ENCODE measurements around the gene ITIH2. TPM values are rescaled to one million over a fixed set of nuclear protein-coding genes. Genes with fewer than 3 reads are reported as not detected.

Gene ITIH2
- total and polyA plus RNA-seq, 9 of the 15 experiments (the other 6 are each of a cell fraction or from before 2014, with no cell fraction given), result 0.66 TPM; not detected in 8

DNA sequence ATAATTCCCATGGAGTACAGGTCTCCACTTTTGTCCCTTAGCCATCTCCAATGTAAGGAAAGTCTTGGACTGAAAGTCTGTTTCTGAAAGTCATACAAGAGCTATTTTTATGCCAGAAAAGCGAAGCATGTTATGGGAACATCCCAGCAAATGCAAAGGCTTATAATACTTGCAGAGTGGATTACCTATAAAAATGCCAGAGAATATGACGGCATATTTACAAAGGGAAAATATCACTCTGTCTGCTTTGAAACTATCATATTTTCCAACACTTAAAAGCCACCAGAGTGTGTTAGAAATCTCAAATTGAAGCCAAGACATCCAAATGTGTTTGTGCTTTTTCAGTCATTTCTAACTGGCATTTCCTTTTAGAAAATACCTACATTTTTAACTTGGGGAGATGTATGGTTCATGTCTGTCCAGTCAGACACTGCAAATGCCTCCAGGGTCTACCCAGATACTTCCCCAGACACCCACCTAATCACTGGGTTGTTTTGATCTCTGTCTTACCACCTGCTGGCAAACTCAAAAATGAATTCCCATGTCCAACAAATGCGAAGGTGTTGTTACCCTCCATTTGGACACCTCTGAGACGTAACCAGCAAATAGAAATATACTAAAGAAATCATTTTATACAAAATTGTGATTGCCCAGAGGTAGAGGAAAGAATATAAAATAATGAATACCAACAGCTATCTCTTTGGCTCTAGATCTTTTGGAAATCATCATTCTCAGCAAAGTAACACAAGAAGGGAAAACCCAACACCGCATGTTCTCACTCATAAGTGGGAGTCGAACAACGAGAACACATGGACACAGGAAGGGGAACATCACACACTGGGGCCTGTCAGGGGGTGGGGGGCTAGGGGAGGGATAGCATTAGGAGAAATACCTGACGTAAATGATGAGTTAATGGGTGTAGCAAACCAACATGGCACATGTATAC lies 1.2 kb downstream of the ITIH2 start (continued):
- no peak for TF ChIP-seq BRF1 (IDR thresholded peaks at IDR 0.05; ENCODE audit: borderline replicate concordance, extremely low read depth, insufficient read length)

DNA sequence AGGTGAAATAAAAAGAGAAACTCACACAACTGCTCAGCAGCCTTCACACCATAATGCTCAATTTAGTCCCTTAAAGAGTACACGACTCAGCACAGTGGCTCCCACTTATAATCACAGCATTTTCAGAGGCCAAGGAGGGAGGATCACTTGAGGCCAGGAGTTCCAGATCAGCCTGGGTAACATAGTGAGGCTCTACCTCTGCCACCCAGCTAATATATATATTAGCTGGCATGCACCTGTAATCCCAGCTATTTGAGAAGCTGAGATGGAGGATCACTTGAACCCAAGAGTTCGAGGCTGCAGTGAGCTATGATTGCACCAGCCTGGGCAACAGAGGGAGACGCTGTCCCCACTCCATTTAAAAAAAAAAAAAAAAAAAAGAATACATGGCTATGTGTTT lies 2.2 kb downstream of the ITIH2 start:
- no peaks in the 10 kb centered on the region for H3K9me3 ChIP-seq (replicated peaks; ENCODE audit: control insufficient read depth, insufficient read depth, low read depth, low read length)
- FAIRE-seq (no peak), DNase-seq (ENCODE audit: extremely low read depth in 1 of 4, low spot score in 3 of 4) (no peak), ATAC-seq (no peak)
- H4K20me1 ChIP-seq (replicated peaks; ENCODE audit: control insufficient read depth, insufficient read depth, low read length), result no peaks in the 10 kb centered on the region
- H3K4me3 ChIP-seq, result no peak overlapping the region
- in situ Hi-C loops (cut with MboI), result no loop called here
- peaks cover 14 to 17% of the 10 kb centered on the region in 2 experiments; a peak in 3 of 5 replicates for H3K27me3 ChIP-seq (ENCODE audit: control insufficient read depth in 2 of 2, insufficient read depth in 2 of 2, low read length in 2 of 2)
- H3K9ac ChIP-seq (ENCODE audit: insufficient read depth in 1 of 2, low read depth in 2 of 2, low read length in 2 of 2), result no peak overlapping the region
- ChIA-PET POLR2A (no interaction called here), CTCF (ENCODE audit: low intra/inter-chr PET ratio) (no interaction called here)
- H3K4me2 ChIP-seq (ENCODE audit: insufficient read depth, low read length), result no peak overlapping the region
- no peaks in the 10 kb centered on the region for H3K4me1 ChIP-seq (replicated peaks in 1 of 2; ENCODE audit: control insufficient read depth in 2 of 2, insufficient read depth in 2 of 2, low read length in 2 of 2)
- H3K27ac ChIP-seq (ENCODE audit: extremely low read depth, low read depth, low read length), result no peak overlapping the region
- no peaks in the 10 kb centered on the region for H3K9me1 ChIP-seq (ENCODE audit: control insufficient read depth, insufficient read depth, low read length)
- 0% methylated on average over 3 of the region's 3 CpGs for WGBS (ENCODE audit: insufficient coverage, low coverage, missing lambda C conversion rate)
- no peaks in the 10 kb centered on the region for H3K36me3 ChIP-seq (ENCODE audit: control insufficient read depth, insufficient read depth, low read length)
- H3K79me2 ChIP-seq (ENCODE audit: control insufficient read depth, insufficient read depth, low read length), result no peaks in the 10 kb centered on the region
- TF ChIP-seq ZNF77 (CRISPR knock-in tag; IDR thresholded peaks at IDR 0.05) (no peak), STAG1 (CRISPR knock-in tag; IDR thresholded peaks at IDR 0.05; ENCODE audit: borderline replicate concordance) (no peak), SIX5 (IDR thresholded peaks at IDR 0.05; ENCODE audit: borderline replicate concordance in 1 of 2, insufficient read depth in 1 of 2, low read depth in 1 of 2, low read length in 2 of 2) (no peak), L3MBTL2 (IDR thresholded peaks at IDR 0.05) (no peak)
- intact Hi-C loops (cut with micrococcal nuclease), result no loop called here
- no TSS peak for BruUV-seq (replicated peaks)
- no peak overlapping the region for H2AFZ ChIP-seq (ENCODE audit: low read depth, low read length)

Data from K562 (cell line).